Measurements from ENCODE around the gene SHISA8. TPM values are rescaled to one million over a fixed set of nuclear protein-coding genes. Genes with fewer than 3 reads are reported as not detected.

SHISA8 gene
- total RNA-seq, 2 experiments from 2014 or later = 0.74 TPM; not detected in 1

GRCh38 chr22:41940832-41941765 is 26.2 kb upstream of the SHISA8 start:
- no peaks in the 10 kb centered on the region for H3K9me3 ChIP-seq (ENCODE audit: low read length)
- peak overlapping the region; percentile 70 for H3K4me2 ChIP-seq (ENCODE audit: low read length)
- peaks cover 83% of the 10 kb centered on the region for H3K4me1 ChIP-seq (ENCODE audit: insufficient read depth, low read length, poor library complexity, severe bottlenecking)
- TSS peak; percentile 25 for BruUV-seq (replicated peaks)
- no peaks in the 10 kb centered on the region for H3K9me2 ChIP-seq (ENCODE audit: insufficient read depth, low read length)
- H3K36me3 ChIP-seq (ENCODE audit: insufficient read depth, low read length) = peaks cover 90% of the 10 kb centered on the region
- peak overlapping the region; percentile 91 for H3K27ac ChIP-seq (ENCODE audit: low read depth, low read length, poor library complexity, severe bottlenecking)
- no peak for TF ChIP-seq EZH2phosphoT487 (IDR thresholded peaks at IDR 0.05; ENCODE audit: borderline replicate concordance, low read depth, low read length)
- peak; percentile 92 for TF ChIP-seq CTCF (conservative IDR thresholded peaks at IDR 0.05; ENCODE audit: low read length)
- intact Hi-C loops (cut with micrococcal nuclease; ENCODE audit: unreplicated experiment) = loop anchor here (2.0 kb wide), 4 partner anchors 20 to 244 kb away; no protein-coding TSS in a partner anchor
- POLR2A ChIA-PET = interaction anchor here (0.8 to 1.4 kb wide), 5 partner anchors 13 to 118 kb away, joined by 3 to 9 read pairs (median 3); partner anchors contain the start of gene TNFRSF13C
- CTCF ChIA-PET (ENCODE audit: unreplicated experiment) = interaction anchor here (0.6 to 1.2 kb wide), 2 partner anchors 13 to 780 kb away, joined by 3 to 8 read pairs; partner anchors contain the start of gene A4GALT
- no peak overlapping the region for H2AFZ ChIP-seq (ENCODE audit: low read length)
- DNase-seq (ENCODE audit: low spot score) = peak; percentile 85
- peaks cover 48% of the 10 kb centered on the region for H3K79me2 ChIP-seq (ENCODE audit: insufficient read depth, low read depth, low read length)
- peak overlapping the region; percentile 52 for H3K4me3 ChIP-seq (ENCODE audit: low read depth, low read length, poor library complexity, severe bottlenecking)
- H4K20me1 ChIP-seq (ENCODE audit: insufficient read depth, low read length) = peaks cover 4% of the 10 kb centered on the region; the same call in 1 of the 2 replicates

- intact Hi-C loops (cut with micrococcal nuclease; ENCODE audit: unreplicated experiment) = loop anchor here (2.0 kb wide), 4 partner anchors 19 to 243 kb away; no protein-coding TSS in a partner anchor
- BruUV-seq (replicated peaks) = no TSS peak
- peaks cover 86% of the 10 kb centered on the region for H3K36me3 ChIP-seq (ENCODE audit: insufficient read depth, low read length)
- ChIA-PET POLR2A (interaction anchor here (0.7 to 1.4 kb wide), 6 partner anchors 13 to 117 kb away, joined by 3 to 9 read pairs (median 3); partner anchors contain the start of gene TNFRSF13C), CTCF (ENCODE audit: unreplicated experiment) (interaction anchor here (1.2 kb wide), 1 partner anchor 12 kb away, joined by 3 read pairs; no protein-coding TSS in a partner anchor)
- H2AFZ ChIP-seq (ENCODE audit: low read length) = no peak overlapping the region
- H3K9me3 ChIP-seq (ENCODE audit: low read length) = no peaks in the 10 kb centered on the region
- H3K9me2 ChIP-seq (ENCODE audit: insufficient read depth, low read length) = no peaks in the 10 kb centered on the region
- H3K27ac ChIP-seq (ENCODE audit: low read depth, low read length, poor library complexity, severe bottlenecking) = peak overlapping the region; percentile 91
- H4K20me1 ChIP-seq (ENCODE audit: insufficient read depth, low read length) = peaks cover 4% of the 10 kb centered on the region; the same call in 1 of the 2 replicates
- peak overlapping the region; percentile 52 for H3K4me3 ChIP-seq (ENCODE audit: low read depth, low read length, poor library complexity, severe bottlenecking)
- peaks cover 92% of the 10 kb centered on the region for H3K4me1 ChIP-seq (ENCODE audit: insufficient read depth, low read length, poor library complexity, severe bottlenecking)
- peak overlapping the region; percentile 70 for H3K4me2 ChIP-seq (ENCODE audit: low read length)
- peak; percentile 93 for DNase-seq (ENCODE audit: low spot score)
- no peak for TF ChIP-seq CTCF (conservative IDR thresholded peaks at IDR 0.05; ENCODE audit: low read length)
- TF ChIP-seq EZH2phosphoT487 (IDR thresholded peaks at IDR 0.05; ENCODE audit: borderline replicate concordance, low read depth, low read length) = no peak
- peaks cover 43% of the 10 kb centered on the region for H3K79me2 ChIP-seq (ENCODE audit: insufficient read depth, low read depth, low read length)
Observed at GRCh38 chr22:41939981-41940831, 25.3 kb upstream of the SHISA8 start.
